Right renal cortex interstitium (tissue), 3 donors: ENCODE results near the gene CLTA. TPM values are rescaled to one million over a fixed set of nuclear protein-coding genes. Genes with fewer than 3 reads are reported as not detected.
"Not testable (repeated sequence)": the region's sequence is repeated elsewhere in the genome, so short reads cannot be mapped to it uniquely, and the experiment has no call there.

Experiments used
- DNase-seq, 3 donors: peaks; one replicate each; pipeline ENCODE4 v3.0.0-alpha.2; 2013; ENCODE audit warnings: low read depth in 3 of 3, low spot score in 2 of 3
- polyA plus RNA-seq, 3 donors: library from polyadenylated mRNA; unstranded; fragments of 120-200 nt; gene quantifications; one replicate each; pipeline ENCODE4 v1.2.1, GENCODE V29; 2013; ENCODE audit not compliant: insufficient read length in 3 of 3

The CLTA gene
- polyA plus RNA-seq, 3 donors: 293 to 321 (median 302) TPM

- DNase-seq: no peak
Observed at GRCh38 chr9:36158122-36158521, 32.6 kb upstream of the CLTA start.

GRCh38 chr9:36158917-36159316 lies 31.8 kb upstream of the CLTA start:
- no peak for DNase-seq

GRCh38 chr9:36159509-36159908 lies 31.2 kb upstream of the CLTA start:
- DNase-seq: not testable (repeated sequence)

- not testable (repeated sequence) for DNase-seq
Observed at GRCh38 chr9:36160126-36160525, 30.6 kb upstream of the CLTA start.

- no peak for DNase-seq
Observed at GRCh38 chr9:36161187-36161586, 29.5 kb upstream of the CLTA start.

- no peak for DNase-seq
Observed at GRCh38 chr9:36162211-36162738, 28.4 kb upstream of the CLTA start.

GRCh38 chr9:36163049-36163785 lies 27.5 kb upstream of the CLTA start:
- peak; percentile 78 to 83 (median 79) for DNase-seq

GRCh38 chr9:36163786-36164170 lies 26.9 kb upstream of the CLTA start:
- no peak for DNase-seq

GRCh38 chr9:36164372-36164771 lies 26.3 kb upstream of the CLTA start:
- no peak for DNase-seq

- no peak for DNase-seq
Observed at GRCh38 chr9:36164989-36165388, 25.7 kb upstream of the CLTA start.

- DNase-seq: no peak
Observed at GRCh38 chr9:36165826-36166167, 24.9 kb upstream of the CLTA start.

- no peak for DNase-seq
Observed at GRCh38 chr9:36166168-36166927, 24.4 kb upstream of the CLTA start.

- DNase-seq: no peak
Observed at GRCh38 chr9:36169166-36169565, 21.6 kb upstream of the CLTA start, which contains the start of gene CCIN. CCIN (plus strand) TSS chr9:36169388; CDS start chr9:36169503, 115 bp downstream.

GRCh38 chr9:36169708-36170107 lies 21.0 kb upstream of the CLTA start:
- DNase-seq: no peak

GRCh38 chr9:36170531-36170930 lies 20.2 kb upstream of the CLTA start:
- DNase-seq: no peak

GRCh38 chr9:36173861-36174260 lies 16.9 kb upstream of the CLTA start:
- no peak for DNase-seq

GRCh38 chr9:36174271-36174670 lies 16.4 kb upstream of the CLTA start:
- no peak for DNase-seq

- no peak for DNase-seq
Observed at GRCh38 chr9:36174731-36175130, 16.0 kb upstream of the CLTA start.

GRCh38 chr9:36175209-36175608 lies 15.5 kb upstream of the CLTA start:
- DNase-seq: not testable (repeated sequence)

GRCh38 chr9:36176496-36176895 lies 14.2 kb upstream of the CLTA start:
- not testable (repeated sequence) for DNase-seq

- no peak for DNase-seq
Observed at GRCh38 chr9:36177571-36177970, 13.2 kb upstream of the CLTA start.

GRCh38 chr9:36180243-36180642 lies 10.5 kb upstream of the CLTA start:
- not testable (repeated sequence) for DNase-seq
